ENCODE results near the gene MTUS2. TPM values are rescaled to one million over a fixed set of nuclear protein-coding genes. Genes with fewer than 3 reads are reported as not detected.

The MTUS2 gene
- total and polyA plus RNA-seq, 2 of the 8 experiments (the other 6 are each of a cell fraction or from before 2014, with no cell fraction given): 0.18 to 0.80 TPM

DNA sequence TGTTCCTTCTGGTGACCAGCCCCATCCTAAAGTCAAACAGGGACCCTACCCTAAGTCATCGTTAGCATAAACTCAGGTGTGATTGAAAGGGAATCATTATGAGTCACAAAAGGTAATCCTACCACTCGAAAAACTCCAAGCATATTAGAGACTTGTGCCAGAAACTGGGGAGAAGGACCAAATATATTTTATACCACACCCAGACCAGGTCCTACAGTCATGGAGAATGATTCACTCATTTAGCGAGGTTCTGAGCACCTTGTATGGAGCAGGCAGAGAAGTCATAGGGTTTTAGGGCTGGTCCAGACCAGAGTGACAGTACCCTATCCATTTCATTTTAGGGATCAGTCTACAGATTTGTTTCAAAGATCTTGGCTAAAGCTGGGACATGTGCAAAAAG lies 625.9 kb downstream of the MTUS2 start:
- Histone ChIP-seq H2BK12ac (ENCODE audit: low read depth, low read length) (no peak overlapping the region), H3K56ac (replicated peaks; ENCODE audit: insufficient read length, low read depth, low read length) (no peak overlapping the region), H3K9ac (replicated peaks in 1 of 4; ENCODE audit: extremely low read depth in 1 of 4, low read depth in 3 of 4, low read length in 3 of 4) (no peak overlapping the region), H3K4ac (replicated peaks; ENCODE audit: insufficient read length, low read depth, low read length) (no peak overlapping the region), H3K23me2 (ENCODE audit: low read depth, low read length) (no peaks in the 10 kb centered on the region), H4K8ac (ENCODE audit: extremely low read depth, insufficient read depth, low read length) (no peak overlapping the region), H3K27me3 (replicated peaks in 1 of 4; ENCODE audit: control insufficient read depth in 3 of 4, extremely low read depth in 1 of 4, insufficient read depth in 3 of 4, low read length in 3 of 4) (no peaks in the 10 kb centered on the region), H4K5ac (ENCODE audit: insufficient read length, low read depth, low read length) (no peak overlapping the region), H3K4me2 (ENCODE audit: insufficient read depth in 1 of 2, low read depth in 2 of 2, low read length in 2 of 2) (no peak overlapping the region), H4K20me1 (replicated peaks in 1 of 2; ENCODE audit: control insufficient read depth in 1 of 2, insufficient read depth in 2 of 2, low read length in 2 of 2) (no peaks in the 10 kb centered on the region), H2AFZ (ENCODE audit: low read length) (no peak overlapping the region), H3K14ac (ENCODE audit: insufficient read length) (no peak overlapping the region), H2BK20ac (ENCODE audit: low read length) (no peak overlapping the region), H3K27ac (ENCODE audit: low read depth, low read length) (no peak overlapping the region), H3K4me1 (replicated peaks in 1 of 4; ENCODE audit: control insufficient read depth in 3 of 4, insufficient read depth in 4 of 4, low read length in 3 of 4) (peaks cover 0 to 4% (median 0%) of the 10 kb centered on the region in 4 experiments; a peak in 1 of 7 replicates), H2BK120ac (replicated peaks; ENCODE audit: low read depth, low read length) (no peak overlapping the region), H3K18ac (ENCODE audit: extremely low read depth, low read length) (no peak overlapping the region), H3K36me3 (ENCODE audit: control insufficient read depth in 2 of 4, insufficient read depth in 4 of 4, low read length in 3 of 4) (no peaks in the 10 kb centered on the region), H3K79me1 (ENCODE audit: low read depth, low read length) (no peaks in the 10 kb centered on the region), H3K9me3 (ENCODE audit: insufficient read depth in 2 of 2, low read depth in 1 of 2, low read length in 1 of 2) (no peaks in the 10 kb centered on the region), H3K4me3 (ENCODE audit: extremely low read depth in 1 of 4, insufficient read depth in 2 of 4, low read depth in 3 of 4, low read length in 4 of 4) (no peak overlapping the region), H4K91ac (replicated peaks; ENCODE audit: insufficient read length, low read length) (no peak overlapping the region), H2BK15ac (ENCODE audit: low read length) (no peak overlapping the region), H3K79me2 (ENCODE audit: control insufficient read depth in 1 of 2, insufficient read depth in 2 of 2, low read length in 2 of 2) (no peaks in the 10 kb centered on the region), H3K23ac (ENCODE audit: insufficient read length) (no peak overlapping the region), H2AK5ac (ENCODE audit: low read depth, low read length) (no peak overlapping the region), H2BK5ac (ENCODE audit: low read depth, low read length) (no peak overlapping the region)
- ChIA-PET CTCF (ENCODE audit: partially characterized antibody) (no interaction called here), POLR2A (ENCODE audit: partially characterized antibody) (no interaction called here)
- WGBS, 2 experiments (ENCODE audit: extremely low coverage in 1 of 2, insufficient coverage in 1 of 2, insufficient read length in 1 of 2, insufficient replicate concordance in 2 of 2, low coverage in 1 of 2, low lambda C conversion rate in 2 of 2, missing lambda C conversion rate in 1 of 2): 89% methylated on average over 3 of the region's 3 CpGs; no CpG with 5 or more reads in 1 of the 2 experiments
- FAIRE-seq (no peak), DNase-seq (ENCODE audit: low read depth in 1 of 2, low spot score in 2 of 2) (no peak)
- TF ChIP-seq JUN (IDR thresholded peaks at IDR 0.05; ENCODE audit: low read depth, low read length): no peak
- TF ChIP-seq CBX5 (IDR thresholded peaks at IDR 0.05; ENCODE audit: low read depth, low read length): no peak
- TF ChIP-seq EGR1 (IDR thresholded peaks at IDR 0.05; ENCODE audit: borderline replicate concordance, low read depth, low read length): no peak
- no peak for TF ChIP-seq BCL11A (IDR thresholded peaks at IDR 0.05; ENCODE audit: low read depth in 2 of 2, low read length in 2 of 2)
- no peak for TF ChIP-seq HDAC6 (IDR thresholded peaks at IDR 0.05; ENCODE audit: low read depth, low read length)
- TF ChIP-seq SRF (IDR thresholded peaks at IDR 0.05; ENCODE audit: low read depth, low read length): no peak
- no peak for TF ChIP-seq CHD1 (IDR thresholded peaks at IDR 0.05; ENCODE audit: low read depth, low read length)
- TF ChIP-seq KDM4A (IDR thresholded peaks at IDR 0.05; ENCODE audit: low read depth, low read length, severe bottlenecking): no peak
